Measurements from ENCODE around the gene EFNB2. TPM values are rescaled to one million over a fixed set of nuclear protein-coding genes. Genes with fewer than 3 reads are reported as not detected.

EFNB2 gene
- polyA plus RNA-seq, 3 donors, result not detected

DNA sequence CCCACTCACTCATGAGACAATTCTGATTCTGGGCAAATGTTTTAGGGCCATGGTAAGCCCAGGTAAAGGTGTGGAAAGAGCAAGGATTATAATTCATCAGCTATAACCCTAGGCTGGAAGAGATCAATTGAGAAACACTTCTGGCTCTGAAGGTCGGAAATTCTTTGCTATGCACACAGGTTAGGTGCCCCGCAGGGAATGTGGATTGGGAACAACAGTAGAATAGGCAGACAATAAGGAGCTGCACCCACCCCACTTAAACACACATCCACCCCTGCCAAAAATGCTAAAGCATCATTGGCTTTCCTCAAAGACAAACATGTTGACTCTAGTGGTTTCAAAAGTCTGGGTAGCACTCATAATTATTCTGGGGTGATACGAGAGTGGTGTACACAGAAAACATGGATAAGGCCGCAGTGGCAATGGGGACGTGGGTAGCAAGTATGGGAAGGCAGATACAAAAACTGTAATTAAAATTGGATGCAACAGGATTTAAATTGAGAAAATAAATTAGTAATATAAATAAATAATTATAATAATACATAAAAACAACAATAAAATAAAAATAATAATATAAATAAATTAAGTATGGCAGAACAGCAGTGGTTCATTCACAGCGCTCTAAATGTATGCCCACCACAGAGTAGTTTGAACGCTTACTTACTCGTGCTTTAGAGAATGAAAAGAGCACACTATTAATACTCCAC, 8.6 kb downstream of the EFNB2 start:
- H3K36me3 Mint-ChIP-seq, result no peaks in the 10 kb centered on the region
- H3K79me2 ChIP-seq (ENCODE audit: insufficient read depth, low read length), result no peaks in the 10 kb centered on the region
- no CpG with 5 or more reads among the region's 8 CpGs for WGBS (ENCODE audit: insufficient coverage)
- H3K36me3 ChIP-seq (replicated peaks in 1 of 2; ENCODE audit: control insufficient read depth in 1 of 2, insufficient read depth in 2 of 2, low read length in 2 of 2), result no peaks in the 10 kb centered on the region
- TF ChIP-seq, protein P1, sequence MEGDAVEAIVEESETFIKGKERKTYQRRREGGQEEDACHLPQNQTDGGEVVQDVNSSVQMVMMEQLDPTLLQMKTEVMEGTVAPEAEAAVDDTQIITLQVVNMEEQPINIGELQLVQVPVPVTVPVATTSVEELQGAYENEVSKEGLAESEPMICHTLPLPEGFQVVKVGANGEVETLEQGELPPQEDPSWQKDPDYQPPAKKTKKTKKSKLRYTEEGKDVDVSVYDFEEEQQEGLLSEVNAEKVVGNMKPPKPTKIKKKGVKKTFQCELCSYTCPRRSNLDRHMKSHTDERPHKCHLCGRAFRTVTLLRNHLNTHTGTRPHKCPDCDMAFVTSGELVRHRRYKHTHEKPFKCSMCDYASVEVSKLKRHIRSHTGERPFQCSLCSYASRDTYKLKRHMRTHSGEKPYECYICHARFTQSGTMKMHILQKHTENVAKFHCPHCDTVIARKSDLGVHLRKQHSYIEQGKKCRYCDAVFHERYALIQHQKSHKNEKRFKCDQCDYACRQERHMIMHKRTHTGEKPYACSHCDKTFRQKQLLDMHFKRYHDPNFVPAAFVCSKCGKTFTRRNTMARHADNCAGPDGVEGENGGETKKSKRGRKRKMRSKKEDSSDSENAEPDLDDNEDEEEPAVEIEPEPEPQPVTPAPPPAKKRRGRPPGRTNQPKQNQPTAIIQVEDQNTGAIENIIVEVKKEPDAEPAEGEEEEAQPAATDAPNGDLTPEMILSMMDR (IDR thresholded peaks at IDR 0.05), result no peak
- no peaks in the 10 kb centered on the region for H3K9me3 ChIP-seq (replicated peaks in 1 of 2; ENCODE audit: control insufficient read depth in 1 of 2, insufficient read depth in 1 of 2, low read length in 2 of 2)
- no peak overlapping the region for H2AFZ ChIP-seq (ENCODE audit: insufficient read depth, low read depth, low read length, poor library complexity, severe bottlenecking)
- H3K27me3 ChIP-seq (ENCODE audit: control insufficient read depth in 2 of 2, insufficient read depth in 2 of 2, low read length in 2 of 2), result peaks cover 46 to 49% of the 10 kb centered on the region in 2 donors
- no peak overlapping the region for H3K27ac Mint-ChIP-seq
- no peak overlapping the region for H3K27ac ChIP-seq (ENCODE audit: low read depth in 1 of 2, low read length in 2 of 2)
- DNase-seq, result no peak
- no peaks in the 10 kb centered on the region for H4K20me1 ChIP-seq (ENCODE audit: insufficient read depth, low read length)
- H3K4me3 Mint-ChIP-seq, result no peak overlapping the region
- H3K27me3 Mint-ChIP-seq (ENCODE audit: low read depth in 3 of 3), result peaks cover 29 to 61% (median 34%) of the 10 kb centered on the region in 3 donors
- H3K9me3 Mint-ChIP-seq, result peaks cover 0 to 2% (median 0%) of the 10 kb centered on the region in 7 donors
- H3K4me2 ChIP-seq (replicated peaks; ENCODE audit: extremely low read depth, low read length, poor library complexity, severe bottlenecking), result no peak overlapping the region
- no peaks in the 10 kb centered on the region for H3K4me1 Mint-ChIP-seq
- no peak overlapping the region for H3K4me3 ChIP-seq (replicated peaks in 1 of 3; ENCODE audit: low read depth in 2 of 3, low read length in 3 of 3)
- intact Hi-C loops (cut with micrococcal nuclease), result no loop called here
- H3K9ac ChIP-seq (ENCODE audit: insufficient read depth, low read length, poor library complexity, severe bottlenecking), result no peak overlapping the region
- H3K4me1 ChIP-seq (ENCODE audit: control insufficient read depth in 1 of 2, insufficient read depth in 2 of 2, low read length in 2 of 2), result no peaks in the 10 kb centered on the region

DNA sequence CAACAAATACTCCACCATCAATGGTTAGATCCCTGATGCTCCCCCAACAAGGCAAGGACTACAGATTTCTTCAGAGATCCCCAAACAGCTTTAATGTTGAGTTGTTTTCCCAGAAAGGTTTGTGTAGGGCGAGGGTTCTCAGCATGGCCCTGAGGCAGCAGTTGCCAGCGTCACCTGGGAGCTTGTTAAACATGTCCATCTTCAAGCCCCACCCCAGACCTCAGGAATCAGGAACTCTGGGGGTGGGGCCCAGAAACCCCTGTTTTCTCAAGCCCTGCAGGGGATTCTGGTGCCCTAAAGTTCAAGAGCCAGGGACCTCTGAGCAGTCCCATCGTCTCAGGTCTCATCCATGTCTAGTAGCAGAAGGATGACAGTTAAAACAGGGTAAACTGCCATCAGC, 9.6 kb downstream of the EFNB2 start:
- Mint-ChIP-seq H3K9me3 (peaks cover 0 to 2% (median 0%) of the 10 kb centered on the region in 7 donors), H3K27ac (peak overlapping the region in 1 of 7 donors; percentile 20), H3K27me3 (ENCODE audit: low read depth in 3 of 3) (peaks cover 20 to 58% (median 25%) of the 10 kb centered on the region in 3 donors), H3K4me1 (no peaks in the 10 kb centered on the region), H3K4me3 (no peak overlapping the region), H3K36me3 (no peaks in the 10 kb centered on the region)
- Histone ChIP-seq H3K9me3 (replicated peaks in 1 of 2; ENCODE audit: control insufficient read depth in 1 of 2, insufficient read depth in 1 of 2, low read length in 2 of 2) (no peaks in the 10 kb centered on the region), H3K27me3 (ENCODE audit: control insufficient read depth in 2 of 2, insufficient read depth in 2 of 2, low read length in 2 of 2) (peaks cover 37 to 39% of the 10 kb centered on the region in 2 donors), H2AFZ (ENCODE audit: insufficient read depth, low read depth, low read length, poor library complexity, severe bottlenecking) (no peak overlapping the region), H3K4me2 (replicated peaks; ENCODE audit: extremely low read depth, low read length, poor library complexity, severe bottlenecking) (no peak overlapping the region), H3K4me3 (replicated peaks in 1 of 3; ENCODE audit: low read depth in 2 of 3, low read length in 3 of 3) (no peak overlapping the region), H3K79me2 (ENCODE audit: insufficient read depth, low read length) (no peaks in the 10 kb centered on the region), H3K9ac (ENCODE audit: insufficient read depth, low read length, poor library complexity, severe bottlenecking) (no peak overlapping the region), H4K20me1 (ENCODE audit: insufficient read depth, low read length) (no peaks in the 10 kb centered on the region), H3K27ac (ENCODE audit: low read depth in 1 of 2, low read length in 2 of 2) (no peak overlapping the region), H3K4me1 (ENCODE audit: control insufficient read depth in 1 of 2, insufficient read depth in 2 of 2, low read length in 2 of 2) (no peaks in the 10 kb centered on the region), H3K36me3 (replicated peaks in 1 of 2; ENCODE audit: control insufficient read depth in 1 of 2, insufficient read depth in 2 of 2, low read length in 2 of 2) (no peaks in the 10 kb centered on the region)
- TF ChIP-seq, protein P1 (IDR thresholded peaks at IDR 0.05), result no peak
- intact Hi-C loops (cut with micrococcal nuclease), result no loop called here
- 93% methylated on average over 2 of the region's 3 CpGs for WGBS (ENCODE audit: insufficient coverage)
- DNase-seq, result no peak

Data from CD14-positive monocyte (primary cell).